ENCODE results near the gene CADM1. TPM values are rescaled to one million over a fixed set of nuclear protein-coding genes. Genes with fewer than 3 reads are reported as not detected.

Gene CADM1
- total RNA-seq, 1 experiment from 2014 or later = 0.79 TPM

- H3K79me2 ChIP-seq (ENCODE audit: insufficient read depth, low read length) = no peaks in the 10 kb centered on the region
- H3K27me3 ChIP-seq (ENCODE audit: insufficient read depth, low read length) = no peaks in the 10 kb centered on the region
- BruUV-seq (replicated peaks) = no TSS peak
- H3K27ac ChIP-seq (ENCODE audit: low read depth, low read length) = no peak overlapping the region
- RAD21 ChIA-PET (ENCODE audit: low non-redundant PET in 1 of 2, low total read pairs in 2 of 2, uncharacterized antibody in 2 of 2, unreplicated experiment in 2 of 2) = no interaction called here
- no peaks in the 10 kb centered on the region for H3K9me2 ChIP-seq (ENCODE audit: insufficient read depth)
- intact Hi-C loops (cut with micrococcal nuclease) = no loop called here
- TF ChIP-seq, protein P1, sequence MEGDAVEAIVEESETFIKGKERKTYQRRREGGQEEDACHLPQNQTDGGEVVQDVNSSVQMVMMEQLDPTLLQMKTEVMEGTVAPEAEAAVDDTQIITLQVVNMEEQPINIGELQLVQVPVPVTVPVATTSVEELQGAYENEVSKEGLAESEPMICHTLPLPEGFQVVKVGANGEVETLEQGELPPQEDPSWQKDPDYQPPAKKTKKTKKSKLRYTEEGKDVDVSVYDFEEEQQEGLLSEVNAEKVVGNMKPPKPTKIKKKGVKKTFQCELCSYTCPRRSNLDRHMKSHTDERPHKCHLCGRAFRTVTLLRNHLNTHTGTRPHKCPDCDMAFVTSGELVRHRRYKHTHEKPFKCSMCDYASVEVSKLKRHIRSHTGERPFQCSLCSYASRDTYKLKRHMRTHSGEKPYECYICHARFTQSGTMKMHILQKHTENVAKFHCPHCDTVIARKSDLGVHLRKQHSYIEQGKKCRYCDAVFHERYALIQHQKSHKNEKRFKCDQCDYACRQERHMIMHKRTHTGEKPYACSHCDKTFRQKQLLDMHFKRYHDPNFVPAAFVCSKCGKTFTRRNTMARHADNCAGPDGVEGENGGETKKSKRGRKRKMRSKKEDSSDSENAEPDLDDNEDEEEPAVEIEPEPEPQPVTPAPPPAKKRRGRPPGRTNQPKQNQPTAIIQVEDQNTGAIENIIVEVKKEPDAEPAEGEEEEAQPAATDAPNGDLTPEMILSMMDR (IDR thresholded peaks at IDR 0.05 in 2 of 3, conservative IDR thresholded peaks at IDR 0.05 in 1 of 3; ENCODE audit: borderline replicate concordance in 1 of 3, insufficient read depth in 1 of 3, low read depth in 2 of 3, low read length in 2 of 3) = no peak
- no peak for TF ChIP-seq EZH2 (IDR thresholded peaks at IDR 0.05)
- no peak for TF ChIP-seq ELF1 (IDR thresholded peaks at IDR 0.05; ENCODE audit: borderline replicate concordance, low read depth)
- no peak for TF ChIP-seq SP1 (IDR thresholded peaks at IDR 0.05; ENCODE audit: low read depth)
- no peak for TF ChIP-seq TCF7L2 (IDR thresholded peaks at IDR 0.05; ENCODE audit: borderline replicate concordance, extremely low read depth, insufficient read depth, insufficient read length)
- no peak for TF ChIP-seq CEBPB (IDR thresholded peaks at IDR 0.05; ENCODE audit: low read depth)
- no peak for TF ChIP-seq FOSL1 (IDR thresholded peaks at IDR 0.05; ENCODE audit: low read depth)
- no peak for TF ChIP-seq YY1 (IDR thresholded peaks at IDR 0.05; ENCODE audit: extremely low read depth, insufficient replicate concordance, low read depth, low read length)
- TF ChIP-seq ZNF274 (IDR thresholded peaks at IDR 0.05; ENCODE audit: low read depth, low read length) = no peak
- no peak for TF ChIP-seq EZH2phosphoT487 (IDR thresholded peaks at IDR 0.05; ENCODE audit: borderline replicate concordance)
- TF ChIP-seq SRF (IDR thresholded peaks at IDR 0.05; ENCODE audit: low read depth) = no peak
- TF ChIP-seq CBX3 (IDR thresholded peaks at IDR 0.05; ENCODE audit: low read depth) = no peak
- H3K9me3 ChIP-seq (ENCODE audit: control insufficient read depth in 1 of 2, insufficient read depth in 1 of 2, low read depth in 1 of 2, low read length in 2 of 2) = no peaks in the 10 kb centered on the region; a peak in 1 of 4 replicates
- CTCF ChIA-PET = no interaction called here
- H3K4me1 ChIP-seq (ENCODE audit: control insufficient read depth in 1 of 2, insufficient read depth in 2 of 2, low read length in 2 of 2) = no peaks in the 10 kb centered on the region
- no peaks in the 10 kb centered on the region for H3K36me3 ChIP-seq (ENCODE audit: control insufficient read depth in 1 of 2, insufficient read depth in 2 of 2, low read length in 2 of 2)
- POLR2A ChIA-PET = no interaction called here
- DNase-seq (ENCODE audit: low read depth, low spot score) (no peak), ATAC-seq (no peak)
- H3K4me2 ChIP-seq (ENCODE audit: low read length) = no peak overlapping the region
- H2AFZ ChIP-seq (ENCODE audit: low read depth, low read length, poor library complexity, severe bottlenecking) = no peak overlapping the region
- H4K20me1 ChIP-seq (ENCODE audit: insufficient read depth) = no peaks in the 10 kb centered on the region
- no peak overlapping the region for H3K9ac ChIP-seq (ENCODE audit: low read length)
- no peak overlapping the region for H3K4me3 ChIP-seq (replicated peaks in 1 of 2; ENCODE audit: low read depth in 1 of 2, low read length in 2 of 2)
These were observed 151.3 kb downstream of the CADM1 start for GRCh38 chr11:115352805-115353485.

Data from HCT116 (cell line).